Endothelial cell of umbilical vein (primary cell): ENCODE measurements around the gene CNDP2.

ENCODE experiments used
- EZH2 ChIP-seq: IDR thresholded peaks from 2 replicates; pipeline ENCODE4 v1.6.1; 2012; ENCODE audit warnings: borderline replicate concordance, low read depth, mild to moderate bottlenecking, moderate library complexity, low read length, inconsistent platforms; ENCODE audit not compliant: severe bottlenecking
- MYC ChIP-seq: IDR thresholded peaks from one replicate; pipeline ENCODE4 v1.6.1; 2011; ENCODE audit warnings: mild to moderate bottlenecking, low read depth, low read length
- POLR2A ChIP-seq: IDR thresholded peaks from 2 replicates; pipeline ENCODE4 v1.6.1; 2012; ENCODE audit warnings: low read depth, mild to moderate bottlenecking, control low read depth, low read length
- POLR2AphosphoS5 ChIP-seq: IDR thresholded peaks from 2 replicates; pipeline ENCODE4 v1.6.1; 2012; ENCODE audit warnings: low read depth, mild to moderate bottlenecking, control low read depth, low read length, moderate library complexity; ENCODE audit not compliant: insufficient read depth
- TF ChIP-seq, protein P1 (sequence below), 2 donors: IDR thresholded peaks; 1 replicate in 1 of 2; 2 replicates in 1 of 2; pipeline ENCODE4 v1.5.1; 2011; ENCODE audit warnings: low read length in 2 of 2, mild to moderate bottlenecking in 2 of 2, moderate library complexity in 2 of 2, control low read depth in 1 of 2, inconsistent platforms in 1 of 2, low read depth in 1 of 2; ENCODE audit not compliant: insufficient read depth in 1 of 2; ENCODE audit errors: extremely low read depth in 1 of 2

DNA sequence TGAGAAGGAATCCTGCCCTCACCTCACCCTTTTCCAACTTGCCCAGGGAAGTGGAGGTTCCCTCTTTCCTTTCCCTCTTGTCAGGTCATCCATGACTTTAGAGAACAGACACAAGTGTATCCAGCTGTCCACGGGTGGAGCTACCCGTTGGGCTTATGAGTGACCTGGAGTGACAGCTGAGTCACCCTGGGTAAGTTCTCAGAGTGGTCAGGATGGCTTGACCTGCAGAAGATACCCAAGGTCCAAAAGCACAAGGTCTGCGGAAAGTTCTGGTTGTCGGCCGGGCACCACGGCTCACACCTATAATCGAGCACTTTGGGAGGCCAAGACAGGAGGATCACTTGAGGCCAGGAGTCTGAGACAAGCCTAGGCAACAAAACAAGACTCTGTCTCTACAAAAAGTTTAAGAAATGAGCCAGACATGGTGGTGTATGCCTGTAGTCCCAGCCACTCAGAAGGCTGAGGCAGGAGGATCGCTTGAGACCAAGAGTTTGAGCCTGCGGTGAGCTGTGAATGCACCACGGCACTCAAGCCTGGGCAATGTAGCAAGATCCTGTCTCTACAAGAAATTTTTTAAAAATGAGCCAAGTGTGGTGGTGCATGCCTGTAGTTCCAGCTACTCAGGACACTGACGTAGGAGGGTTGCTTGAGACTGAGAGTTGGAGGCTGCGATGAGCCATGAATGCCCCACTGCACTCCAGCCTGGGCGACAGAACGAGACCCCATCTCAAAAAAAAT is 24.1 kb downstream of the CNDP2 start:
- TF ChIP-seq, protein P1, sequence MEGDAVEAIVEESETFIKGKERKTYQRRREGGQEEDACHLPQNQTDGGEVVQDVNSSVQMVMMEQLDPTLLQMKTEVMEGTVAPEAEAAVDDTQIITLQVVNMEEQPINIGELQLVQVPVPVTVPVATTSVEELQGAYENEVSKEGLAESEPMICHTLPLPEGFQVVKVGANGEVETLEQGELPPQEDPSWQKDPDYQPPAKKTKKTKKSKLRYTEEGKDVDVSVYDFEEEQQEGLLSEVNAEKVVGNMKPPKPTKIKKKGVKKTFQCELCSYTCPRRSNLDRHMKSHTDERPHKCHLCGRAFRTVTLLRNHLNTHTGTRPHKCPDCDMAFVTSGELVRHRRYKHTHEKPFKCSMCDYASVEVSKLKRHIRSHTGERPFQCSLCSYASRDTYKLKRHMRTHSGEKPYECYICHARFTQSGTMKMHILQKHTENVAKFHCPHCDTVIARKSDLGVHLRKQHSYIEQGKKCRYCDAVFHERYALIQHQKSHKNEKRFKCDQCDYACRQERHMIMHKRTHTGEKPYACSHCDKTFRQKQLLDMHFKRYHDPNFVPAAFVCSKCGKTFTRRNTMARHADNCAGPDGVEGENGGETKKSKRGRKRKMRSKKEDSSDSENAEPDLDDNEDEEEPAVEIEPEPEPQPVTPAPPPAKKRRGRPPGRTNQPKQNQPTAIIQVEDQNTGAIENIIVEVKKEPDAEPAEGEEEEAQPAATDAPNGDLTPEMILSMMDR (IDR thresholded peaks at IDR 0.05; ENCODE audit: extremely low read depth in 1 of 2, insufficient read depth in 1 of 2, low read depth in 1 of 2, low read length in 2 of 2): no peak
- TF ChIP-seq POLR2A (no peak), EZH2 (no peak), MYC (no peak), POLR2AphosphoS5 (no peak)
